Measurements from ENCODE around the gene HCN2. TPM values are rescaled to one million over a fixed set of nuclear protein-coding genes. Genes with fewer than 3 reads are reported as not detected.

The HCN2 gene
- polyA plus RNA-seq, 1 donor from 2014 or later, result 4.7 TPM

- H4K20me1 ChIP-seq (ENCODE audit: insufficient read depth), result peaks cover 9% of the 10 kb centered on the region
Observed at GRCh38 chr19:595326-596262, 5.9 kb downstream of the HCN2 start.

DNA sequence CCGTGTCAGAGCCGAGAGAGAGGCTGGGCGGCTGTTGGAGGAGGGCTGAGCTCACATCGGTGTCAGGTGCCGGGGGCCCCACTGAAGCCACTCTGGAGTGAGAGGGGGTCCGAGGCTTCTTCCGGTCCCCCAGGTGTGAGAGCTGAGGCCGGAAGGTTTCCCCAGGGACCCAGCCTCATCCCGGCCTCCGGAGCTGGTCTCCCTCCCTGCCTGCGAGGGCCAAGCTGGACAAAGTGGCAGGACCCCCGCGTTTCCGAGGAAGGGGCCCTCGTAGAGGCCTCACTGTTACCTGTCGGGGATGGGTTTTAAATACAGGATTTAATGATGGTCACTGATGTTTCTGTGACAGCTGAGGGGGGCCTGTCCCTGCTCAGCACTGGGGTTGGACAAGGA, 6.6 kb downstream of the HCN2 start:
- H2AFZ ChIP-seq (ENCODE audit: low read depth, low read length), result no peak overlapping the region
- H3K27ac ChIP-seq (ENCODE audit: low read length), result no peak overlapping the region
- no peak overlapping the region for H3K4me2 ChIP-seq (ENCODE audit: low read length)
- no peaks in the 10 kb centered on the region for H3K36me3 ChIP-seq (ENCODE audit: insufficient read depth, low read length)
- H3K27me3 ChIP-seq (ENCODE audit: insufficient read depth, low read depth, low read length), result peaks cover 10% of the 10 kb centered on the region
- no peak overlapping the region for H3K4me3 ChIP-seq (ENCODE audit: low read length)
- H3K9me2 ChIP-seq (ENCODE audit: insufficient read depth, low read length), result no peaks in the 10 kb centered on the region
- H3F3A ChIP-seq (ENCODE audit: insufficient read depth, low read length, poor library complexity, severe bottlenecking), result no peaks in the 10 kb centered on the region
- peaks cover 9% of the 10 kb centered on the region for H4K20me1 ChIP-seq (ENCODE audit: insufficient read depth)
- no peak overlapping the region for H3K9ac ChIP-seq (ENCODE audit: low read length)
- TF ChIP-seq TAF1 (IDR thresholded peaks at IDR 0.05; ENCODE audit: low read depth), result no peak
- TF ChIP-seq, protein P1, sequence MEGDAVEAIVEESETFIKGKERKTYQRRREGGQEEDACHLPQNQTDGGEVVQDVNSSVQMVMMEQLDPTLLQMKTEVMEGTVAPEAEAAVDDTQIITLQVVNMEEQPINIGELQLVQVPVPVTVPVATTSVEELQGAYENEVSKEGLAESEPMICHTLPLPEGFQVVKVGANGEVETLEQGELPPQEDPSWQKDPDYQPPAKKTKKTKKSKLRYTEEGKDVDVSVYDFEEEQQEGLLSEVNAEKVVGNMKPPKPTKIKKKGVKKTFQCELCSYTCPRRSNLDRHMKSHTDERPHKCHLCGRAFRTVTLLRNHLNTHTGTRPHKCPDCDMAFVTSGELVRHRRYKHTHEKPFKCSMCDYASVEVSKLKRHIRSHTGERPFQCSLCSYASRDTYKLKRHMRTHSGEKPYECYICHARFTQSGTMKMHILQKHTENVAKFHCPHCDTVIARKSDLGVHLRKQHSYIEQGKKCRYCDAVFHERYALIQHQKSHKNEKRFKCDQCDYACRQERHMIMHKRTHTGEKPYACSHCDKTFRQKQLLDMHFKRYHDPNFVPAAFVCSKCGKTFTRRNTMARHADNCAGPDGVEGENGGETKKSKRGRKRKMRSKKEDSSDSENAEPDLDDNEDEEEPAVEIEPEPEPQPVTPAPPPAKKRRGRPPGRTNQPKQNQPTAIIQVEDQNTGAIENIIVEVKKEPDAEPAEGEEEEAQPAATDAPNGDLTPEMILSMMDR (IDR thresholded peaks at IDR 0.05; ENCODE audit: poor library complexity, severe bottlenecking), result no peak
- no peak for TF ChIP-seq MXI1 (conservative IDR thresholded peaks at IDR 0.05; ENCODE audit: poor library complexity, severe bottlenecking)
- no peak for TF ChIP-seq SMC3 (conservative IDR thresholded peaks at IDR 0.05; ENCODE audit: poor library complexity)
- no peak for TF ChIP-seq EZH2 (IDR thresholded peaks at IDR 0.05; ENCODE audit: borderline replicate concordance, insufficient read depth, low read length, poor library complexity, severe bottlenecking)
- no peak for TF ChIP-seq POLR2AphosphoS5 (IDR thresholded peaks at IDR 0.05)
- no peaks in the 10 kb centered on the region for H3K79me2 ChIP-seq (replicated peaks; ENCODE audit: insufficient read depth, low read length)
- H3K9me3 ChIP-seq (ENCODE audit: low read length), result no peaks in the 10 kb centered on the region

More at GRCh38 chr19:595326-596262, 5.9 kb downstream of the HCN2 start:
- Histone ChIP-seq H3K27ac (ENCODE audit: low read length) (no peak overlapping the region), H2AFZ (ENCODE audit: low read depth, low read length) (no peak overlapping the region), H3K36me3 (ENCODE audit: insufficient read depth, low read length) (no peaks in the 10 kb centered on the region), H3K79me2 (replicated peaks; ENCODE audit: insufficient read depth, low read length) (no peaks in the 10 kb centered on the region), H3K9ac (ENCODE audit: low read length) (no peak overlapping the region), H3K4me3 (ENCODE audit: low read length) (no peak overlapping the region), H3K9me2 (ENCODE audit: insufficient read depth, low read length) (no peaks in the 10 kb centered on the region), H3F3A (ENCODE audit: insufficient read depth, low read length, poor library complexity, severe bottlenecking) (no peaks in the 10 kb centered on the region), H3K4me2 (ENCODE audit: low read length) (no peak overlapping the region), H3K9me3 (ENCODE audit: low read length) (no peaks in the 10 kb centered on the region), H3K27me3 (ENCODE audit: insufficient read depth, low read depth, low read length) (peaks cover 17% of the 10 kb centered on the region)
- no peak for TF ChIP-seq MXI1 (conservative IDR thresholded peaks at IDR 0.05; ENCODE audit: poor library complexity, severe bottlenecking)
- TF ChIP-seq, protein P1 (IDR thresholded peaks at IDR 0.05; ENCODE audit: poor library complexity, severe bottlenecking), result no peak
- TF ChIP-seq TAF1 (IDR thresholded peaks at IDR 0.05; ENCODE audit: low read depth), result no peak
- TF ChIP-seq EP300 (conservative IDR thresholded peaks at IDR 0.05; ENCODE audit: poor library complexity, severe bottlenecking), result no peak
- TF ChIP-seq POLR2AphosphoS5 (IDR thresholded peaks at IDR 0.05), result no peak
- no peak for TF ChIP-seq SMC3 (conservative IDR thresholded peaks at IDR 0.05; ENCODE audit: poor library complexity)
- no peak for TF ChIP-seq REST (IDR thresholded peaks at IDR 0.05; ENCODE audit: borderline replicate concordance)

Data from neural cell (in vitro differentiated cells).